Measurements from ENCODE around the gene GP1BA. TPM values are rescaled to one million over a fixed set of nuclear protein-coding genes. Genes with fewer than 3 reads are reported as not detected.
A peak's percentile ranks its signal among the peaks of the same experiment; 100 is the strongest.

The GP1BA gene
- total and polyA plus RNA-seq, 2 of the 8 experiments (the other 6 are each of a cell fraction or from before 2014, with no cell fraction given): not detected

DNA sequence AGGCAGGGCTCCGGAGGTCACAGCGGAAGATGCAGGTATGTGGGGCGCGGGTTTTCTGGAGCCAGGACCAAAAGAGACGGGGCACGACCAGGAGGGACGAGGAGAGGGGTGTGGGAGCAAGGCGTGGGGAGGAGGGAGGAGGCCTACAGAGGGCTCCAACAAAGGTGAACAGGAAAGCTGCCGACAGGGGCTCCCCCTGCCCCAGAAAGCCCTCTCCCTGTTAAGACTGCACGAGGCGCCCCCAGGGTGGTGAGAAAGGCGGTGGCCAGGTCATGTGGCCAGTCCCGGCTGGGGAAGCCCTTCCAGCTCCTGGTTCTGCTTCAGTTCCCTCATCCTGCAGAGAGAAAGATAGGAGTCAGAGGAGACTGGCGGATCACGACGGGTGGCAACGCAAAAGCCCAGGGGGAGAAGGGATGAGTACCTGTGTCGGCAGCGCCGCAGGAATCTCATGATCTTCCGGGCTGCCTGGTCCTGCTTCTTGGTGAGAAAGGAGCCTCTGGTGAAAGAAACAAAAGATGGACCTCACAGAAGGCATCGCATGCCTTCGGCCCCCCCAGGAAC is 36.5 kb downstream of the GP1BA start:
- H3K23me2 ChIP-seq (ENCODE audit: low read depth, low read length): peaks cover 19% of the 10 kb centered on the region; the same call in 1 of the 2 replicates
- WGBS, 2 experiments (ENCODE audit: extremely low coverage in 1 of 2, insufficient coverage in 1 of 2, insufficient read length in 1 of 2, insufficient replicate concordance in 2 of 2, low coverage in 1 of 2, low lambda C conversion rate in 2 of 2, missing lambda C conversion rate in 1 of 2): 6% methylated on average over 20 of the region's 23 CpGs; no CpG with 5 or more reads in 1 of the 2 experiments
- H3K4ac ChIP-seq (replicated peaks; ENCODE audit: insufficient read length, low read depth, low read length): peak overlapping the region; percentile 76
- H2BK20ac ChIP-seq (ENCODE audit: low read length): peak overlapping the region; percentile 48; the same call in 1 of the 2 replicates
- POLR2A ChIA-PET (ENCODE audit: partially characterized antibody): interaction anchor here (0.7 to 32.4 kb wide), 15 partner anchors 10 to 107 kb away, joined by 3 to 987 read pairs (median 4); partner anchors contain the start of genes C17orf107, CAMTA2, ENO3 and INCA1
- H3K27ac ChIP-seq (ENCODE audit: low read depth, low read length): peak overlapping the region; percentile 47; the same call in 1 of the 2 replicates
- peak overlapping the region; percentile 99 for H2BK12ac ChIP-seq (ENCODE audit: low read depth, low read length)
- peak overlapping the region in 3 of 4 experiments; percentile 66 to 93 (median 77); a peak in 6 of 7 replicates for H3K9ac ChIP-seq (replicated peaks in 1 of 4; ENCODE audit: extremely low read depth in 1 of 4, low read depth in 3 of 4, low read length in 3 of 4)
- peak overlapping the region; percentile 71 to 90 (median 85) for H3K4me3 ChIP-seq (ENCODE audit: extremely low read depth in 1 of 4, insufficient read depth in 2 of 4, low read depth in 3 of 4, low read length in 4 of 4)
- peak overlapping the region; percentile 97 for H4K91ac ChIP-seq (replicated peaks; ENCODE audit: insufficient read length, low read length)
- peak overlapping the region; percentile 29 for H3K14ac ChIP-seq (ENCODE audit: insufficient read length)
- no peak overlapping the region for H3K23ac ChIP-seq (ENCODE audit: insufficient read length)
- DNase-seq (ENCODE audit: low read depth in 1 of 2, low spot score in 2 of 2) (peak in 1 of 2 experiments; percentile 72), FAIRE-seq (no peak)
- peak overlapping the region; percentile 75 for H3K56ac ChIP-seq (replicated peaks; ENCODE audit: insufficient read length, low read depth, low read length)
- peak overlapping the region; percentile 99; the same call in 1 of the 2 replicates for H2BK15ac ChIP-seq (ENCODE audit: low read length)
- peaks cover 2 to 16% (median 9%) of the 10 kb centered on the region in 4 experiments for H3K4me1 ChIP-seq (replicated peaks in 1 of 4; ENCODE audit: control insufficient read depth in 3 of 4, insufficient read depth in 4 of 4, low read length in 3 of 4)
- peak overlapping the region; percentile 86; the same call in 1 of the 2 replicates for H2AK5ac ChIP-seq (ENCODE audit: low read depth, low read length)
- peaks cover 0 to 11% (median 0%) of the 10 kb centered on the region in 4 experiments; a peak in 1 of 8 replicates for H3K36me3 ChIP-seq (ENCODE audit: control insufficient read depth in 2 of 4, insufficient read depth in 4 of 4, low read length in 3 of 4)
- peak overlapping the region; percentile 96 for H2BK5ac ChIP-seq (ENCODE audit: low read depth, low read length)
- no peaks in the 10 kb centered on the region for H3K9me3 ChIP-seq (ENCODE audit: insufficient read depth in 2 of 2, low read depth in 1 of 2, low read length in 1 of 2)
- H3K79me2 ChIP-seq (ENCODE audit: control insufficient read depth in 1 of 2, insufficient read depth in 2 of 2, low read length in 2 of 2): peaks cover 0 to 16% of the 10 kb centered on the region in 2 experiments; a peak in 2 of 4 replicates
- peaks cover 3% of the 10 kb centered on the region; the same call in 1 of the 2 replicates for H3K79me1 ChIP-seq (ENCODE audit: low read depth, low read length)
- peaks cover 0 to 11% (median 4%) of the 10 kb centered on the region in 4 experiments; a peak in 3 of 7 replicates for H3K27me3 ChIP-seq (replicated peaks in 1 of 4; ENCODE audit: control insufficient read depth in 3 of 4, extremely low read depth in 1 of 4, insufficient read depth in 3 of 4, low read length in 3 of 4)
- peak overlapping the region; percentile 95 for H4K5ac ChIP-seq (ENCODE audit: insufficient read length, low read depth, low read length)
- peak overlapping the region; percentile 92 to 99 for H3K4me2 ChIP-seq (ENCODE audit: insufficient read depth in 1 of 2, low read depth in 2 of 2, low read length in 2 of 2)
- CTCF ChIA-PET (ENCODE audit: partially characterized antibody): interaction anchor here (1.0 to 7.3 kb wide), 6 partner anchors 9 to 60 kb away, joined by 3 to 41 read pairs (median 20); partner anchors contain the start of gene ENO3
- peaks cover 2 to 9% of the 10 kb centered on the region in 2 experiments for H4K20me1 ChIP-seq (replicated peaks in 1 of 2; ENCODE audit: control insufficient read depth in 1 of 2, insufficient read depth in 2 of 2, low read length in 2 of 2)
- peak overlapping the region; percentile 75 for H4K8ac ChIP-seq (ENCODE audit: extremely low read depth, insufficient read depth, low read length)
- peak overlapping the region; percentile 93 for H3K18ac ChIP-seq (ENCODE audit: extremely low read depth, low read length)
- no peak overlapping the region for H2BK120ac ChIP-seq (replicated peaks; ENCODE audit: low read depth, low read length)
- no peak overlapping the region for H2AFZ ChIP-seq (ENCODE audit: low read length)
- peak; percentile 45 for TF ChIP-seq KDM4A (IDR thresholded peaks at IDR 0.05; ENCODE audit: low read depth, low read length, severe bottlenecking)
- 0 out of 4 replicates have a peak, but pooled peaks of 1 of the 2 experiments have one; percentile 57 for TF ChIP-seq SIN3A (conservative IDR thresholded peaks at IDR 0.05 in 1 of 2, IDR thresholded peaks at IDR 0.05 in 1 of 2; ENCODE audit: low read depth in 1 of 2, low read length in 2 of 2)
- no peak for TF ChIP-seq SIRT6 (IDR thresholded peaks at IDR 0.05; ENCODE audit: low read length)
- TF ChIP-seq KDM1A (IDR thresholded peaks at IDR 0.05; ENCODE audit: borderline replicate concordance, low read length): no peak
- no peak for TF ChIP-seq TCF12 (IDR thresholded peaks at IDR 0.05; ENCODE audit: low read depth, low read length)
- TF ChIP-seq TBP (IDR thresholded peaks at IDR 0.05; ENCODE audit: low read depth, low read length): no peak
- no peak for TF ChIP-seq CREB1 (IDR thresholded peaks at IDR 0.05)
- peak; percentile 28 to 39; a peak in 2 of 3 replicates for TF ChIP-seq POLR2A (IDR thresholded peaks at IDR 0.05; ENCODE audit: control extremely low read depth in 1 of 2, low read depth in 2 of 2, low read length in 2 of 2)
- no peak for TF ChIP-seq CEBPB (IDR thresholded peaks at IDR 0.05; ENCODE audit: low read depth, low read length)
- no peak for TF ChIP-seq ASH2L (IDR thresholded peaks at IDR 0.05; ENCODE audit: low read length)
- no peak for TF ChIP-seq RBBP5 (IDR thresholded peaks at IDR 0.05; ENCODE audit: borderline replicate concordance, low read depth, low read length)
- TF ChIP-seq TAF7 (optimal IDR thresholded peaks at IDR 0.05; ENCODE audit: borderline replicate concordance, low read depth, low read length): no peak
- no peak for TF ChIP-seq EGR1 (IDR thresholded peaks at IDR 0.05; ENCODE audit: borderline replicate concordance, low read depth, low read length)
